ENCODE results near the gene GPR153. TPM values are rescaled to one million over a fixed set of nuclear protein-coding genes. Genes with fewer than 3 reads are reported as not detected.
A peak's percentile ranks its signal among the peaks of the same experiment; 100 is the strongest.

GPR153 gene
- total and polyA plus RNA-seq, 2 donors (not counting 1 experiment from before 2014, with no cell fraction given) = 0.04 to 0.20 TPM

DNA sequence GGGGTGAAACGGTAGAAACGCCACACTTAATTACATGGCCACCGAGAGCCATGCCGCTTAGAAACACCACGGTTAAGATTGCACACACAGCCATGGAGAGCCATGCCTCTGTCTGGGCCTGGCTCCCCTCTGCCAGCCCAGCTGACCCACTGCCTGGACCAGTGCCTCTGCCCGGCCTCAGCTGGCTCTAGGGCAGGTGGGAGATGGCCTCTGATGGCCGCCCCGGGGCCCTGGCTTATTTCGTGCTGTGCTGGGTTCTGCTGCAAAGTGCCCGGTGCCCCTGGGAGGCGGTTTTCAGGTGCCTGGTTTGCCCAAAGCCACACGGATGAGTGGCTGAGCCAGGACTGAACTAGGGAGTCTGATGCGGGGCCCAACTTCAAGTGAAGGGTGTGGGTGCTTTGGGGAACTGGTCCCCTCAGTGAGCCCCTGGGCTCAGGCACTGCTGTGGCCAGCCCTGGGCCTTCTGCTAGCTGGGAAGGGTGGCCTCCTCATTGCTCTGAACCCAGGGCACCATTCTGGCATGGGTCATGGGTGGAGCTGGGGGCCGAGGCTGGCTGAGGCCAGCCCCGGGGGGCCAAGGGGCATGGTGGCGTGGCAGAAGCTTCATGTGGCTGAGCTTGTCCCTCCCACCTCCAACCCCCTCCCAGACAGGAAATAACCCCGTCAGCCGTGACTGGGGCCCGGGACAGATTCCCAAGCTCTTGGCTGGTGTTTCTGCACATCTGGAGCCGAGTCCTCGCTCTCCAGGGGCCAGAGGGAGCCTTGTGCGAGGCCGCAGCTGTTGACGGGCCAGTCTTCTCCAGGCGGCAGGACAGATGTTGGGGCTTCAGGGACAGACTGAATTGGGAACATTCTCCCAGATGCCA is 1.9 kb upstream of the GPR153 start:
- Histone ChIP-seq H3K79me2 (ENCODE audit: control insufficient read depth, insufficient read depth, low read length) (no peaks in the 10 kb centered on the region), H3K27ac (ENCODE audit: low read length in 2 of 2) (no peak overlapping the region), H3K4me1 (ENCODE audit: control insufficient read depth in 2 of 2, insufficient read depth in 2 of 2, low read length in 2 of 2) (peaks cover 9 to 11% of the 10 kb centered on the region in 2 donors), H3K9ac (ENCODE audit: low read length) (no peak overlapping the region), H3K4me3 (ENCODE audit: control extremely low read depth in 1 of 5, extremely low read depth in 1 of 5, insufficient read depth in 1 of 5, low read depth in 2 of 5, low read length in 4 of 5) (no peak overlapping the region), H4K20me1 (ENCODE audit: control insufficient read depth, insufficient read depth, low read length, poor library complexity, severe bottlenecking) (no peaks in the 10 kb centered on the region), H2AFZ (ENCODE audit: insufficient read depth, low read depth, low read length, poor library complexity, severe bottlenecking) (no peak overlapping the region), H3K4me2 (replicated peaks; ENCODE audit: low read depth, low read length, poor library complexity, severe bottlenecking) (no peak overlapping the region), H3K27me3 (replicated peaks in 1 of 4; ENCODE audit: control extremely low read depth in 1 of 4, control insufficient read depth in 3 of 4, insufficient read depth in 4 of 4, low read length in 3 of 4) (peaks cover 0 to 34% (median 3%) of the 10 kb centered on the region in 4 experiments), H3K36me3 (replicated peaks in 1 of 2; ENCODE audit: control extremely low read depth in 1 of 2, control insufficient read depth in 1 of 2, extremely low read depth in 1 of 2, insufficient read depth in 2 of 2, low read length in 1 of 2) (no peaks in the 10 kb centered on the region), H3K9me3 (ENCODE audit: control extremely low read depth in 1 of 3, control insufficient read depth in 2 of 3, insufficient read depth in 1 of 3, low read length in 2 of 3) (peaks cover 0 to 3% (median 0%) of the 10 kb centered on the region in 3 donors)
- DNase-seq = no peak
- Mint-ChIP-seq H3K9me3 (ENCODE audit: insufficient read depth) (no peaks in the 10 kb centered on the region), H3K4me1 (peaks cover 13% of the 10 kb centered on the region), H3K27me3 (peaks cover 7% of the 10 kb centered on the region), H3K27ac (no peak overlapping the region), H3K4me3 (peak overlapping the region; percentile 19)
- 83% methylated on average over 22 of the region's 25 CpGs for WGBS (ENCODE audit: insufficient coverage)
- no peak for ATAC-seq (ENCODE audit: low read depth)
- TF ChIP-seq CTCF (IDR thresholded peaks at IDR 0.05) = no peak
- TF ChIP-seq EZH2 (IDR thresholded peaks at IDR 0.05; ENCODE audit: borderline replicate concordance, insufficient read depth, low read depth, low read length, poor library complexity, severe bottlenecking) = no peak
- intact Hi-C loops (cut with micrococcal nuclease) = no loop called here
- ChIA-PET POLR2A (no interaction called here), CTCF (interaction anchor here (0.9 kb wide), 1 partner anchor 16 kb away, joined by 3 read pairs; no protein-coding TSS in a partner anchor)

DNA sequence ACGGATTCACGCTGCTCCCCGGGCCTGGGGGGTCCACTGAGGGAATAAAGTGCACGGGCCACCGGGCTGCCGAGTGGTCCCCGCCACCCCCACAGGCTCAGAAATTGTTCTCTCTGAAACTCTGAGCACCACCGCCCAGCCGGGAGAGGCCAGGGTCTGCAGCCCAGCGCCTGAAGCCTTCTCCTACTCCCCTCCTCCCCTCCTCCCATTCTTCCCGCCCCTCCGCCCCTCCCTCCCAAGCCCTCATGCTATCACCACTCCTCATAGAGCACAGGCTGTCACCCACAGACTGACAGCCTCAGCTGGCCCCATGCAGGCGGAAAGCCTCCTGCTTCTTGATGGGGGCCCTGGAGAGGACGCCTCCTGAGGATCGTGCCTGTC is 707 bp upstream of the GPR153 start:
- Histone ChIP-seq H4K20me1 (ENCODE audit: control insufficient read depth, insufficient read depth, low read length, poor library complexity, severe bottlenecking) (no peaks in the 10 kb centered on the region), H3K4me3 (ENCODE audit: control extremely low read depth in 1 of 5, extremely low read depth in 1 of 5, insufficient read depth in 1 of 5, low read depth in 2 of 5, low read length in 4 of 5) (peak overlapping the region in 1 of 5 experiments; percentile 48)
- intact Hi-C loops (cut with micrococcal nuclease) = no loop called here

More for the DNA sequence above, 707 bp upstream of the GPR153 start:
- Histone ChIP-seq H3K36me3 (replicated peaks in 1 of 2; ENCODE audit: control extremely low read depth in 1 of 2, control insufficient read depth in 1 of 2, extremely low read depth in 1 of 2, insufficient read depth in 2 of 2, low read length in 1 of 2) (no peaks in the 10 kb centered on the region), H3K27ac (ENCODE audit: low read length in 2 of 2) (no peak overlapping the region), H3K4me1 (ENCODE audit: control insufficient read depth in 2 of 2, insufficient read depth in 2 of 2, low read length in 2 of 2) (peaks cover 9 to 11% of the 10 kb centered on the region in 2 donors), H3K27me3 (replicated peaks in 1 of 4; ENCODE audit: control extremely low read depth in 1 of 4, control insufficient read depth in 3 of 4, insufficient read depth in 4 of 4, low read length in 3 of 4) (peaks cover 0 to 39% (median 3%) of the 10 kb centered on the region in 4 experiments), H3K9me3 (ENCODE audit: control extremely low read depth in 1 of 3, control insufficient read depth in 2 of 3, insufficient read depth in 1 of 3, low read length in 2 of 3) (peaks cover 0 to 3% (median 0%) of the 10 kb centered on the region in 3 donors), H3K79me2 (ENCODE audit: control insufficient read depth, insufficient read depth, low read length) (no peaks in the 10 kb centered on the region), H2AFZ (ENCODE audit: insufficient read depth, low read depth, low read length, poor library complexity, severe bottlenecking) (no peak overlapping the region), H3K9ac (ENCODE audit: low read length) (no peak overlapping the region), H3K4me2 (replicated peaks; ENCODE audit: low read depth, low read length, poor library complexity, severe bottlenecking) (peak overlapping the region; percentile 94)
- Mint-ChIP-seq H3K4me3 (peak overlapping the region; percentile 74), H3K4me1 (peaks cover 13% of the 10 kb centered on the region), H3K27me3 (peaks cover 10% of the 10 kb centered on the region), H3K27ac (no peak overlapping the region), H3K9me3 (ENCODE audit: insufficient read depth) (no peaks in the 10 kb centered on the region)
- 15% methylated on average over 9 of the region's 15 CpGs for WGBS (ENCODE audit: insufficient coverage)
- CTCF ChIA-PET = no interaction called here
- DNase-seq (no peak), ATAC-seq (ENCODE audit: low read depth) (no peak)
- TF ChIP-seq CTCF (IDR thresholded peaks at IDR 0.05) = no peak
- TF ChIP-seq EZH2 (IDR thresholded peaks at IDR 0.05; ENCODE audit: borderline replicate concordance, insufficient read depth, low read depth, low read length, poor library complexity, severe bottlenecking) = no peak
- POLR2A ChIA-PET = no interaction called here
